GM19397 (cell line): Measurements from ENCODE around the gene HMGCS2.

Source experiments
- ATAC-seq: cut with Tn5 transposase; IDR thresholded peaks from one replicate; pipeline ENCODE4 v1.9.1; 2021; ENCODE audit warnings: mild to moderate bottlenecking, moderate library complexity; ENCODE audit not compliant: unreplicated experiment

The HMGCS2 gene

GRCh38 chr1:119768778-119769177 is at the start of gene HMGCS2:
TSS of gene HMGCS2 (minus strand) at chr1:119768905. CDS start at chr1:119768844, 61 bp downstream.
- ATAC-seq = no peak

- no peak for ATAC-seq
Measured at GRCh38 chr1:119818181-119818580, 49.5 kb upstream of the HMGCS2 start.

- ATAC-seq = no peak
Measured at GRCh38 chr1:119816407-119816806, 47.7 kb upstream of the HMGCS2 start.

GRCh38 chr1:119815928-119816327 is 47.2 kb upstream of the HMGCS2 start:
- no peak for ATAC-seq

- no peak for ATAC-seq
Measured at GRCh38 chr1:119815361-119815760, 46.7 kb upstream of the HMGCS2 start.

- no peak for ATAC-seq
Measured at GRCh38 chr1:119814288-119814687, 45.6 kb upstream of the HMGCS2 start.

- no peak for ATAC-seq
Measured at GRCh38 chr1:119811985-119812557, 43.4 kb upstream of the HMGCS2 start.

GRCh38 chr1:119811387-119811786 is 42.7 kb upstream of the HMGCS2 start, which contains the start of gene REG4:
TSS of gene REG4 (minus strand) at chr1:119811460. CDS start at chr1:119808769, 2,691 bp downstream.
- no peak for ATAC-seq

GRCh38 chr1:119808972-119809550 is 40.4 kb upstream of the HMGCS2 start:
- peak; percentile 91 for ATAC-seq

GRCh38 chr1:119808491-119808890 is 39.8 kb upstream of the HMGCS2 start:
- ATAC-seq = no peak

GRCh38 chr1:119806489-119806888 is 37.8 kb upstream of the HMGCS2 start:
- ATAC-seq = no peak

- no peak for ATAC-seq
Measured at GRCh38 chr1:119805746-119806145, 37.0 kb upstream of the HMGCS2 start.

- ATAC-seq = no peak
Measured at GRCh38 chr1:119805247-119805646, 36.5 kb upstream of the HMGCS2 start.

- ATAC-seq = no peak
Measured at GRCh38 chr1:119799599-119800177, 31.0 kb upstream of the HMGCS2 start.

GRCh38 chr1:119799003-119799402 is 30.3 kb upstream of the HMGCS2 start:
- no peak for ATAC-seq

- no peak for ATAC-seq
Measured at GRCh38 chr1:119797606-119798005, 28.9 kb upstream of the HMGCS2 start.

GRCh38 chr1:119797162-119797561 is 28.5 kb upstream of the HMGCS2 start:
- ATAC-seq = no peak

GRCh38 chr1:119795261-119796200 is 26.8 kb upstream of the HMGCS2 start:
- ATAC-seq = no peak

GRCh38 chr1:119794876-119795240 is 26.2 kb upstream of the HMGCS2 start:
- ATAC-seq = no peak

- no peak for ATAC-seq
Measured at GRCh38 chr1:119794230-119794875, 25.6 kb upstream of the HMGCS2 start.

GRCh38 chr1:119791377-119791776 is 22.7 kb upstream of the HMGCS2 start:
- no peak for ATAC-seq
